AML-193 (cell line): Measurements from ENCODE around the gene SPACA5.
"Not testable (repeated sequence)": the region's sequence is repeated elsewhere in the genome, so short reads cannot be mapped to it uniquely, and the experiment has no call there.

Experiments used
- DNase-seq, 2 experiments: peaks; one replicate each; lab custom pipeline; 2025; lab: John Stamatoyannopoulos, UW

SPACA5 gene

DNA sequence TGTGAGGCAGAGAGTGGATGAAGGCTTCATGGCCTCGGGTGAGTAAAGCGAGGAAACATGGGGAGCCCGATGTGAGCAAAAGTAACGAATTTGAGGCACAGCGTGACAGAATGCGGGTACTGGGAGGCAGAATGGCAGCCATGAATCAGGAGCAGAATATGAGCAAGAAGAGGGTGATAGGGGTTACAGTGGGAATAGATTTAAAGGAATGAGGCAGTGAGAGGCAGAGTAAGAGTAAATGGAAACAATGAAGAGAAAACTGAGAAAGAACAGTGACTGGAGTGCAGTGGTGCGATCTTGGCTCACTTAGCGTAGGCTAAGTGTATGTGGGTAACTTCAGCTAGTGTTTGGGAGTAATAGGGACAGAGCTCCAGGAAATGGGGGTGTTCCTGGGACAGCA is at the start of gene SPACA5:
SPACA5 (plus strand) TSS at position 301 of the 400 bp plus-strand sequence. CDS start 815 bp downstream, outside the sequence.
- DNase-seq = not testable (repeated sequence)

DNA sequence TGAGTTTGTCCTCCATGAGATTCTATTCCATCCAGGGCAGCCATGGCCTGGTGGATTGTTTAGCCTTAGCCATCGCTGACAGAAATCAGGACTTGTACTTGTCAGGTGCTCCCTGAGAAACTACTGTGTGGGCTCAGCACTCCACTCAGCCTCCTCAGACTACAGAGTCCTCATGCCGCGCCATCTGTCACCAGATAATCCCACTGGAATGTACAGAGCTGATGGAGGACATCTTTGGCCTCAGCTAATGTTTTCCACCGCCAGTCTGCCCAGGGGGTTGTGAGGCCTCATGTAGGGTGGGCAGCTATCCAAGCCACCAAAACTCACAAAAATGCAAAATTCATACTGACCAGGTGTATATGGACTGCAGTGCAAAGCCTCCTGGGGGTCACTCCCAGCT is 48.6 kb upstream of the SPACA5 start:
- DNase-seq = not testable (repeated sequence)

DNA sequence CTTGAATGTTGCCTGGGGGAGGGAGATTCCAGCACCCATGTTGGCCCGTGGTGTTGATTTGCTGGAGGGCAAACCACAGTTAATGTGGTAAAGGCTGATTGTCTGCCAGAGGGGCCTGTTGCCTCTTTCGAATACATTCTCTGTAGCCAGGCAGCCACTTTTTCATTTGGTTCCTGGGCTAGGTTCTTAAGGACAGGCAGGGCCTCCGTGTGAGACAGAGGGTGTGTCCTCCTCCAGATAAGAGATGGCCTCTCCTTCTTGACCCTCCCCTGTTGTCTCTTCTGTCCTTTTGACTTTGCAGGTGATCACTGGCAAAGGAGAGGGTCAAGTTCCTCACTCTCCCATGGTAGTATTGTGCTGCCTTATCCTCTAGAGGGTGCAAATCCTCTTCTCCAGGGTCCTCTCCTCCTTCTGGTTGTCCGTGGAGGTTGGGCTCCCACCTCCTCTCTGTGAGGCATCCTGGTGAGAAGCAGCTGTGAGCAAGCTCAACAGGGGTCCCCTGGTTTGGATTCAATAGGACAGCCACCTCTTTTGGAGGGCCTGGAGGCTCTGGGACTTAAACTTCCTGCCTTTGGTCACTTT is 47.9 kb upstream of the SPACA5 start:
- peak; percentile 0 to 21 for DNase-seq

DNA sequence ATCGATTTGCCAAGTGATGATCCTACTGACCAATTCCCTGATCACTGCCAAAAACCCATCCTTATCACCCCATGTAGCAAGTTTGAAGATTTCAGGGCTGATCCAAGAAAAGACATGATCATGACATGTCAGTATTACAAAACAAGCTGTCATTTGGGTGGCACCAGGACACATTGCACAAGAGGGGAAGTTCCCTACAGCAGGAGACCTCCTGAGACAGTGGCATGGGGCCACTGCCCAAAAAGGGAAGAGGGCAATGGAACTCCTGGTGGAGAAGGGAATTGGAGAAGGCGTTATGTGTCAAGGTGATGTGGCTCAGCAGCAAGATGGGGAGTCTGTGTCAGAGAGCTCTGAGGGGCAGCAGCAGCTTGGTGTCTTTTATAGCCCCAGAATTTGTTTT is 46.4 kb upstream of the SPACA5 start:
- DNase-seq = peak; percentile 16 to 25

DNA sequence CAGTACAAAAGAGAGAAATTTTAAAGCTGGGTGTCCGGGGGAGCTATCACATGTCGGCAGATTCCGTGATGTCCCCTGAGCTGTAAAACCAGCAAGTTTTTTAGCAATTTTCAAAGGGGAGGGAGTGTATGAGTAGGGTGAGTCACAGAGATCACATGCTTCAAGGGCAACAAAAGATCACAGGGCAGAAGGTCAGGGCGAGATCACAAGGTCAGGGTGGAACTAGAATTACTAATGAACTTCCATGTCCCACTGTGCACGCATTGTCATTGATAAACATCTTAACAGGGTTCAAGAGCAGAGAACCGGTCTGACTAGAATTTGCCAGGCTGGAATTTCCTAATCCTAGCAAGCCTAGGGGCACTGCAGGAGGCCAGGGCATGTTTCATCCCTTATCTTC is 45.0 kb upstream of the SPACA5 start:
- DNase-seq = not testable (repeated sequence)

DNA sequence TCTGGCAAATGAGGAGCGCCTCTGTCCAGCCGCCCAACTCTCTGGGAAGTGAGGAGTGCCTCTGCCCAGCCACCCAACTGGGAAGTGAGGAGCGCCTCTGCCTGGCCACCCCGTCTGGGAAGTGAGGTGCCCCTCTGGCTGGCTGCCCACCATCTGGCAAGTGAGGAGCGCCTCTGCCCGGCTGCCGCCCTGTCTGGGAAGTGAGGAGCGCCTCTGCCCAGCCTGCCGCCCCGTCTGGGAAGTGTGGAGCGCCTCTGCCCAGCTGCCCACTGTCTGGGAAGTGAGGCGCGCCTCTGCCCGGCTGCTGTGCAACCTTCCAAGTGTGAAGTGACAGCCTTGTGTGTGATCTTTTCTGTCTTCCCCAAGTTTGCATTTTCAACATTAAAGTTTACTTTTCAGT is 41.3 kb upstream of the SPACA5 start:
- DNase-seq = not testable (repeated sequence)

DNA sequence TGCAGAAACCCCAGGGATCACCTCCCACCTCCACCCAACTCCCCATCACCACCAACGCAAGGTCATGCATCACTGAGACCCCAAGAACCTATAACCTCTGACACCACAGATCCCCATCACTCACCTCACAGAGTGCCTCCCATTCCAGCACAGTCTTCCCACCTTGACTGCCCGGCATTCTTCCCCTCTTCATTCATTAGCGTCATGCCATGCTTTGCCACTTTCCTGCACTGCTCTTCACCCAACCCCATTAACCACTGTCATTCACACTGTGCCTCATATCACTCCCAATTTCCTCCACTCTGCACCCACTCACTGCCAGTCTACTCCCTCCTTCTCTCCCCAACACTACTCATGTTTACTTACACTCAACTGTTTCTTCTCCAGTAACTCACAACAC is 33.6 kb upstream of the SPACA5 start:
- DNase-seq = no peak

DNA sequence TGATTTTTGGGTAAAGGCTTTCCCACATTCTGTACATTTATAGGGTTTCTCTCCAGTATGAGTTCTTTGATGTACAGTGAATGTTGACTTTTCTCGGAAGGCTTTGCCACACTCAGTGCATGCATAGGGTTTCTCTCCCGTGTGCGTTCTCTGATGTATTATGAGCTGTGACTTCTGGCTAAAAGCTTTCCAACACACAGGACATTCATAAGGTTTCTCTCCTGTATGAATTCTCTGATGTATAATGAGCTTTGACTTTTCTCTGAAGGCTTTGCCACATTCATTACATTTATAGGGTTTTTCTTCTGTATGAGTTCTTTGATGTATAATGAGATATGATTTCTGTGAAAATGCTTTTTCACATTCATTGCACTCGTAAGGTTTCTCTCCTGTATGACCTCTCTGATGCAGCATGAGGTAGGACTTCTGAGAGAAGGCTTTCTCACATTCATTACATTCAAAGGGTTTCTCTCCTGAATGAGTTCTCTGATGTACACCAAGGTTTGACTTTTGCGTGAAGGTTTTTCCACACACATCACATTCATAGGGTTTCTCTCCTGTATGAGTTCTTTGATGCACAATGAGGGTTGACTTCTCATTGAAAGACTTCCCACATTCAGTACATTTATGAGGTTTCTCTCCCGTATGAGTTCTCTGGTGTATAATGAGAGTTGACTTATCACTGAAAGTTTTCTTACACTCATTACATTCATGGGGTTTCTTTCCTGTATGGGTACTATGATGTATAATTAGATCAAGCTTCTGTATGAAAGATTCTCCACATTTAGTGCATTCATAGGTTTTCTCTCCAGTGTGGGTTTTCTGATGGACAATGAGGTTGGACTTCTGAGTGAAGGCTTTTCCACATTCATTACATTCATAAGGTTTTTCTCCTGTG is 30.3 kb upstream of the SPACA5 start:
- DNase-seq = no peak

DNA sequence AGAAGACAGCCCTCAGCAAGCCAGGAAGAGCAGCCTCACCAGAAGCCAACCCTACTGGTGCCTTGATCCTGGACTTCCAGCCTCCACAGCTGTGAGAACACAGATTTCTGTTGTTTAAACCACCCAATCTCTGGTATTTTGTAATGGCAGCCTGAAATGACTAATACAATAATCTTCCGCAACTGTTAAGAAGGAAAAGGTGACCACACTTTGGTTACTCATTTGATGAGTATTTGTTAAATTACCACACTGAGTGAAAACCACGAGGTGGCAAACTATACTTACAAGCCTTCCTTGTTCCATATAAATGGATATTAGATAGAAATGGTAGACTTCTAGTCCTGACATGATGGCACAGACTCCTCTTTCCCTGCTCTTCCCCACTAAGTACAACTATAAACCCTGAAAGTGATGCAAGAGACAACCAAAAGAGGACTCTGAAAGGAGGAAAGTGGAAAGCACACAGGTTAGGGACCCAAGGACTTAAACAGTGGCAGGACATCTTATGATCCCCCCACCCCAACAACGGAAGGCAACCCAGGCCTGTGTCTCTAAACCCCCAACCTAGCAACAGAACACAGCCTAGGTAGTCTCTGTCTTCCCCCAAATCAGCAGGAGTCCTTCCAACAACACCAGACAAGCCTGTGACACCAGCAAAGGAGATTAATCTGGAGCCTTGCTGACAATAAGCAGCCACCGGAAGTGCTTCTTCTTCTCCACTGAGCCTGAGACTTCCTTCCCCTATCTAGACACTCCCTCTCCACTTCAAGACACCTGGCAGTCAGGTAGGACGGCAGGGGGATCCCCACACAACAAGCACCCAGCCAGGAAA is 15.3 kb upstream of the SPACA5 start:
- DNase-seq = peak in 1 of 2 experiments; percentile 8

DNA sequence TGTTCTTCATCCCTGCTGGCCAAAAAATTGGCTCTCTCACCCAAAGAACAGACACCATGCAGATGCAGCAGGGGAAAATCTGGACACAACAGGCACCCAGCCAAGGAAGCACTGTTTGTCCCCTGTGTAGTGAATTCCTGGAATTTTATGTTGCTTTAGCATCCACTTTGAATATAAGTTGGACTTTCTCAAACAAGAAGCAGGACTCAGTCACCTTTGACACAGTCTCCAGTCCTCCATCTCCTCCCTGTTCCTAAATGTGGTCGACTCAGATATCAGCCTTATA is 14.8 kb upstream of the SPACA5 start:
- no peak for DNase-seq

DNA sequence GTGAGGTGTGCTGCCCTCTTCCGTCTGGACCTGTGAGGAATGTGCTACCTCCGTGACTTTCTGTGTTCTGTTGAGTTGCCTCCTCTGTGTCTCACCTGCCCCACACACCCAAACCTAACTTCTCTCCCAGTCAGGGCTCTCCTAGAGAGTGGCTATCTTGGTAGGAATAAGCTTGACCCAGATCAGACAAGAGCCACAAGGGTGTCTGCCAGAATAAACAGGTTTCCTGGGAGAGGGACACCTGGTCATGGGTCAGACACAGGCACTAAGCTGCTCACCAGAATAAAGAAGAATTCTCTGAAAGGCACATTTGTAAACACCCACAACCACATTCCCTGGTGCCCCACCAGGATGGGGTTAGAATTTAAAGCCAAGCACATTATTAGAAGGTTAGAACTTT is 14.1 kb upstream of the SPACA5 start:
- no peak for DNase-seq

DNA sequence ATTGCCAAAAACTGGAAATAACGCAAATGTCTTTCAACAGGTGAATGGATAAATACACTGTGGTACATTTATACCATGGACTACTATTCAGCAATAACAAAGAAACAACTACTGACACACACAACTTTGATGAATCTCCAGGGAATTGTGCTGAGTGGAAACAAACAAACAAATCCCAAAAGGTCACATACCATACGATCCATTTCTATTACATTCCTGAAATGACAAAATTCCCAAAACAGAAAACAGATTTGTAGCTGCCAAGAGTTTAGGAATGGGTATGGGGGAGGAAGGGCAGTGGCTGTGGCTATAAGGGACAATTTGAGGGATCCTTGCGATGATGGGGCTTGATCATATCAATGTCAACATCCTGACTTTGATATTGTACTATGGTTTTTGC is 5.5 kb upstream of the SPACA5 start:
- no peak for DNase-seq

DNA sequence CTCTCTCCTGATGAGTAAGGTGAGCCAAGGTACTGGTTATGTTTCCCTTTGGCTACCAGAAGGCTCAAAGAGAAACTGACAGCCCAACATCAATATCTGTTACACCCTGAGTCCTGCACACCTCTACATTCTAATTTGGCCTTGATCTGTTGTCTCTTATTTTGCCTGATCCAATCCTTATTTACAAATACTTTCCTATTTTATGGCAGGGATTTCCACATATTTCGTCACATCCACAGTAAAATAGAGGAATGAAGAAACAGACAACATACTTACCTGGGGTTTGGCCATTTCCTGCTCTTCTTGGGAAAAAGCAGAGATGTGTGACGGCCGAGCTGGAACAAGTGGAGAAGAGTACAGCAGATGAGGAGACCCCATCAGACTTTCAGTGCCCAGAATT is 4.5 kb upstream of the SPACA5 start:
- DNase-seq = no peak

DNA sequence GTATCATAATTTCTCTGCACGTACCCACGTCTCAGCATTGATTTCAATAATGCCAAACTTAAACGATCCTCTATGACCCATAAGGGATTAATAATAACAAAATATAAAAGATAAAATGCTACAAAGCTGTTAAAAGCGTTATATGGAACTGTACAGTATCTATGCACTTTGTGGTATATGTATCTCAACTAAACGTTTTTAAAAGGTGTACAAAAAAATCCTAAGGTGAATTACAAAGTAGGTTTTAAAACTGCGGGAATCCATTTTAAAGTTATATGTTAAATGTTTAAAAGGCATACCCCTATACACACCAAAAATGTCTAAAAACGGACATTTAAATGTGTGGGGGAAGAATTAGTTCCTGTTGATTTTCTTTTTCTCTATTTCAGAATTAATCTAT is 3.9 kb upstream of the SPACA5 start:
- no peak for DNase-seq

DNA sequence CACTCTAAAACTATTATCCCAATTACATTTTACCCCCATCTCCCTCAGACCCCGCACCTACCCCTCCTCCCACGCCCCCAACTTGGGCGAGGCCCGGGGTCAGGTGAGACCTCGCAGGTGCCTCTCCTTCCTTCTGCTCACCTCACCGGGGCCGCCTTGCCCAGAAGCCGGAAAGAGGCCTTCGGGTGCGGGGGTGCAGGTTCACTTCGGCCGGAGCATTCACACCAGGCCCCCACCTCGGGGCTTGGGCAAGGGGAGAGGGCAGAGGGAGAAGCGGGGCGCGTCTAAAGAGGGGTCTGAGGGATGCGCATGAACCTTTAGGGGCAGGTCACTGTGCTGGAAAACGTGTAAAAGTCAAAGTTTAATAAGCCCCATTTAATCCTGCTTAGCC is 3.4 kb upstream of the SPACA5 start:
- no peak for DNase-seq

DNA sequence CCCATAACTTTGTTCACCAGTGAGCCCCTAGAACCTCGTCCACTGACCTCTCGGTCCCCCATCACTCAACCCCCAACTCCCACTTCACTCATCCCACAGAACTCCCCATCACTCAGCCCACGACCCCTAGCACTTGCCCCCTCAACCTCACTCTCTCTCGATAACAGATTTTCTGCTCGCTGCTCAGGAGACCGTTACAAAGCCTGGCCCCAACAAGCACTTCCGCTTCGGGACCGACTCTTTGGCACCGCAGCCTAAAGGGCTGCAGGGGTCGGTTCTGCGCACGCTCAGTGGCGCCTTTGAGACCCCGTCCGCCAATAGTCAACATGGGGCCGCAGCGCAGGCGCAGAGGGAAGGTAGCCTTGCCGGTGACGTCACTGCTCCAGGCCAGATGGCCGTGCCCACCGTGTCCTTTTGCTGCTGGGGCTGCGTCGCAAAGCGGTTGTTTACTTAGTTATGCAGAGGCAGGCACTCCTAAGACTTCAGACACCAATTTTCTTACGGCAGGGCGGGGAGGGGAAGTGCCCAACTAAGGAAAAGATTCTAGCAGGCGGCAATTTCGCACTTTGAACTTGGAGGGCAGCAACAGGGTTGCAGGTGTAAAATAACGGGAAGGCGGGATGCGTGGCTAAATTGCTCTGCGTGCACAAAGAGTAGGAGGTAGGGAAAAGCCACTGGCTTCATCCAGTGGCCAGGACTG is 2.9 kb upstream of the SPACA5 start, which contains the start of gene ZNF182:
ZNF182 (minus strand) TSS at position 232 of the 700 bp plus-strand sequence. CDS start 1,380 bp downstream, outside the sequence.
- peak; percentile 78 to 82 for DNase-seq

DNA sequence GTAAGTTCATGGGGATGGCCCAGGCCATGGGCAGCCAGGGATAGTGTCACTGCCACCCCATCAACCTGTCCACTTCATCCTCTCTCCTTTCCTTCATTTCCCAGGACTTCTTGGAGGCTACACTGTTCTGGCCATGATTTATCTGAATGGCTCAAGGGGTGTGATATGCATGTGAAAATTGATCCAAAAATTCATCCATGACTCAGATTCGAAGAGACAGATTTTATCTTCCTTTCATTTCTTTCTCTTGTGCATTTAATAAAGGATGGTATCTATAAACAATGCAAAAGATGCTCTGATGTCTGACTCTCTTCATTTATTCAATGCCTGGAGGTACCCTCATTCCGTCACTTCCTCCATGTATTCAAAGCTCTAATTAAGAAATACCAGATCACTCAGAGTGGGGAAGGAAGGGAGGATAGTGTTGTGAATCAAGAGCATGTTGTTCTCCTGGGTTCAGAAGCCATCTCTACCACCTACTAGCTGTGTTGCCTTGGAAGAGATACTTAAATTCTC is 2.7 kb downstream of the SPACA5 start:
- DNase-seq = not testable (repeated sequence)

DNA sequence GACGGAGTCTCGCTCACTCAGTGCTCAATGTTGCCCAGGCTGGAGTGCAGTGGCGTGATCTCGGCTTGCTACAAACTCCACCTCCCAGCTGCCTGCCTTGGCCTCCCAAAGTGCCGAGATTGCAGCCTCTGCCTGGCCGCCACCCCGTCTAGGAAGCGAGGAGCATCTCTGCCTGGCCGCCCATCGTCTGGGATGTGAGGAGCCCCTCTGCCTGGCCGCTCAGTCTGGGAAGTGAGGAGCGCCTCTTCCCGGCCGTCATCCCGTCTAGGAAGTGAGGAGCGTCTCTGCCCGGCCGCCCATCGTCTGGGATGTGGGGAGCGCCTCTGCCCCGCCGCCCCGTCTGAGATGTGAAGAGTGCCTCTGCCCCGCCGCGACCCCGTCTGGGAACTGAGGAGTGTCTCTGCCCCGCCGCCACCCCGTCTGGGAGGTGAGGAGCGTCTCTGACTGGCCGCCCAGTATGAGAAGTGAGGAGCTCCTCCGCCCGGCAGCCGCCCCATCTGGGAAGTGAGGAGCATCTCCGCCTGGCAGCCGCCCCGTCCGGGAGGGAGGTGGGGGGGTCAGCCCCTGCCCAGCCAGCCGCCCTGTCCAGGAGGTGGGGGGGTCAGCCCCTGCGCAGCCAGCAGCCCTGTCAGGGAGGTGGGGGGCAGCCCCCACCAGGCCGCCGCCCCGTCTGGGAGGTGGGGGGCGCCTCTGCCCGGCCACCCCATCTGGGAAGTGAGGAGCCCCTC is 10.0 kb downstream of the SPACA5 start:
- not testable (repeated sequence) for DNase-seq

DNA sequence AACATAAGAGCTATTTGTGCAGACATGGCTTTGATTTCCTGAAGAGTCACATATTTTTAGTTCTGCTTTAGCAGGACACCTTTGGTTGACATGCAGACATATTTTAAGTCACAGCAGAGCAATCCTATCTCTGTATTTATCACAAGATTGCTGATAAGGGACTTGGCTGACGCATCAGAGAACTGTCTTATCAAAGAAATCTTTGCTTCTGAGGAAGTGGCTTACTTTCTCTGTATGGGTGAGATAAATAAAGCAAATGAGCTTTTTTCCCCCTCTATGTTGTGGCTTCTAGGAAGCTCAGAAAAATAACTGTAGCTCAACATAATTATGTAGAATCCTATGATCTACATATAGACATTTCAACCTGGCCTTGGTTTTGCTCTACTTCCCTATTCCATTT is 13.1 kb downstream of the SPACA5 start:
- DNase-seq = not testable (repeated sequence)

DNA sequence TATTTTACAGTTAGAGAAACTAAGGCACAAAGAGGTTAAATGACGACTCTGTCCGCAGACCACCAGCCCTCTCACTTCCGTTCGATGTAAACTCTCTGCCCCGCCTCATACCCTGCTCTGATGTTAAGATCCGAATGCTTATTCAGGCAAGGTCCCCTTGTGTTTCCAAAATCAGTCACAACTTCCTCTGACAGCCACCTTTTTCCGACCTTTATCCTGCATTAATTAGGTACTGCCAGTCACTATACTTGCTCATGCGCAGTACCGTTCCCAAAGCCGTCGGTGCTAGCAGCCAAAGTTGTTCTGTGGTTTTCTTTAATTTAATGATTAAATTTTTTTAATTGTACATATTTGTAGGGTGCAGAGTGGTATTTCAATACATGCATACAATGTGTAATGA is 13.7 kb downstream of the SPACA5 start:
- not testable (repeated sequence) for DNase-seq
